SK-N-SH (cell line): Measurements from ENCODE around the gene SP3. TPM values are rescaled to one million over a fixed set of nuclear protein-coding genes. Genes with fewer than 3 reads are reported as not detected.

Source experiments
- CTCF ChIA-PET: fragments of 300-600, 350-600 bp; formaldehyde crosslinking; extraction: SDS; loops from one replicate; lab custom pipeline; 2021; lab: Yijun Ruan, JAX
- POLR2A ChIA-PET: fragments of 350-600 bp; sonication (Branson Sonifier 250); formaldehyde crosslinking; extraction: SDS; loops from one replicate; lab custom pipeline; 2020; ENCODE audit warnings: antibody characterized with exemption, inconsistent platforms; lab: Yijun Ruan, JAX
- DNase-seq: peaks from one replicate; pipeline ENCODE4 v3.0.0; 2012
- H2AFZ ChIP-seq: fragments of 200-600 bp; sonication (generic); 2 replicates; pipeline ENCODE4 v1.8.1; 2016; ENCODE audit warnings: antibody characterized with exemption, mild to moderate bottlenecking, low read depth
- H3F3A ChIP-seq: fragments of 200-600 bp; sonication (generic); replicated peaks from 2 replicates; pipeline ENCODE3; 2016; ENCODE audit warnings: antibody characterized with exemption, mild to moderate bottlenecking; ENCODE audit not compliant: insufficient read depth
- H3K27ac ChIP-seq, 2 experiments: fragments of 200-500 bp in 1 of 2; fragments of 200-600 bp in 1 of 2; sonication (Bioruptor generic) in 1 of 2; sonication (generic), shearing (Covaris generic) in 1 of 2; 2 replicates each; pipeline versions ENCODE4 v1.5.1 to v1.6.1; 2014 to 2016; ENCODE audit warnings: low read depth in 2 of 2, inconsistent platforms in 1 of 2, low read length in 1 of 2, mild to moderate bottlenecking in 1 of 2, mixed read lengths in 1 of 2
- H3K27me3 ChIP-seq: fragments of 200-600 bp; sonication (generic), shearing (Covaris generic); 2 replicates; pipeline ENCODE4 v1.6.1; 2016; ENCODE audit warnings: mixed run types; ENCODE audit not compliant: insufficient read depth
- H3K36me3 ChIP-seq, 2 experiments: fragments of 200-500 bp in 1 of 2; fragments of 200-600 bp in 1 of 2; sonication (Bioruptor generic) in 1 of 2; sonication (generic) in 1 of 2; replicated peaks in 1 of 2; 2 replicates each; pipeline versions ENCODE3 to v1.5.1; 2014 to 2016; ENCODE audit warnings: low read length in 1 of 2, mild to moderate bottlenecking in 1 of 2; ENCODE audit not compliant: insufficient read depth in 2 of 2, control insufficient read depth in 1 of 2
- H3K4me1 ChIP-seq, 2 experiments: fragments of 200-500 bp in 1 of 2; fragments of 200-600 bp in 1 of 2; sonication (Bioruptor generic) in 1 of 2; sonication (generic), shearing (Covaris generic) in 1 of 2; 2 replicates each; pipeline versions ENCODE4 v1.5.1 to v1.6.1; 2014 to 2016; ENCODE audit warnings: low read depth in 1 of 2, low read length in 1 of 2, mixed run types in 1 of 2; ENCODE audit not compliant: insufficient read depth in 2 of 2, control insufficient read depth in 1 of 2
- H3K4me2 ChIP-seq: fragments of 200-600 bp; sonication (generic), shearing (Covaris generic); 2 replicates; pipeline ENCODE4 v1.6.1; 2017; ENCODE audit warnings: mixed run types
- H3K4me3 ChIP-seq, 2 experiments: fragments of 200-500 bp in 1 of 2; fragments of 200-600 bp in 1 of 2; sonication (Bioruptor generic) in 1 of 2; sonication (generic), shearing (Covaris generic) in 1 of 2; 2 replicates each; pipeline versions ENCODE4 v1.5.1 to v1.8.1; 2014 to 2016; ENCODE audit warnings: low read depth in 2 of 2, inconsistent platforms in 1 of 2, low read length in 1 of 2, mild to moderate bottlenecking in 1 of 2, mixed read lengths in 1 of 2, moderate library complexity in 1 of 2
- H3K79me2 ChIP-seq: fragments of 200-600 bp; sonication (generic); 2 replicates; pipeline ENCODE4 v1.8.1; 2017; ENCODE audit warnings: mild to moderate bottlenecking; ENCODE audit not compliant: insufficient read depth
- H3K9ac ChIP-seq: fragments of 200-600 bp; sonication (generic); 2 replicates; pipeline ENCODE4 v1.6.1; 2017; ENCODE audit warnings: mixed run types
- H3K9me2 ChIP-seq: fragments of 200-600 bp; sonication (generic); 2 replicates; pipeline ENCODE4 v1.6.1; 2017; ENCODE audit warnings: mixed run types
- H3K9me3 ChIP-seq: fragments of 200-600 bp; sonication (generic); 2 replicates; pipeline ENCODE4 v1.6.1; 2017; ENCODE audit warnings: mixed run types, mild to moderate bottlenecking, moderate library complexity
- H4K20me1 ChIP-seq: fragments of 200-600 bp; sonication (generic); 2 replicates; pipeline ENCODE4 v1.6.1; 2017; ENCODE audit warnings: mild to moderate bottlenecking, mixed run types; ENCODE audit not compliant: insufficient read depth
- CHD2 ChIP-seq: fragments of 150-350 bp; IDR thresholded peaks from 2 replicates; pipeline ENCODE4 v1.6.1; 2018; ENCODE audit warnings: low read length; ENCODE audit not compliant: partially characterized antibody
- CTCF ChIP-seq: fragments of 200-600 bp; sonication (generic); IDR thresholded peaks from 2 replicates; pipeline ENCODE4 v1.6.1; 2017; ENCODE audit warnings: antibody characterized with exemption, mild to moderate bottlenecking, moderate library complexity
- ELF1 ChIP-seq: IDR thresholded peaks from 2 replicates; pipeline ENCODE4 v1.4.0; 2012
- EP300 ChIP-seq, 2 experiments: IDR thresholded peaks; 2 replicates each; pipeline versions ENCODE4 v1.4.0 to v1.6.1; 2012; ENCODE audit warnings: borderline replicate concordance in 1 of 2, low read depth in 1 of 2, low read length in 1 of 2
- FOXJ3 ChIP-seq: sonication (generic); formaldehyde crosslinking; IDR thresholded peaks from 2 replicates; pipeline ENCODE4 v1.5.1; 2020; ENCODE audit warnings: mild to moderate bottlenecking, missing genetic modification reagents
- FOXM1 ChIP-seq: IDR thresholded peaks from 2 replicates; pipeline ENCODE4 v1.4.0; 2012; ENCODE audit warnings: low read depth, mild to moderate bottlenecking
- GABPA ChIP-seq: IDR thresholded peaks from 2 replicates; pipeline ENCODE4 v1.4.0; 2012; ENCODE audit warnings: low read depth, mild to moderate bottlenecking
- JUND ChIP-seq: IDR thresholded peaks from 2 replicates; pipeline ENCODE4 v1.4.0; 2012
- MAX ChIP-seq: IDR thresholded peaks from 2 replicates; pipeline ENCODE4 v1.4.0; 2012; ENCODE audit warnings: low read depth
- NFIC ChIP-seq: IDR thresholded peaks from 2 replicates; pipeline ENCODE4 v1.4.0; 2012; ENCODE audit warnings: borderline replicate concordance
- NRF1 ChIP-seq: IDR thresholded peaks from 2 replicates; pipeline ENCODE4 v1.6.1; 2012; ENCODE audit warnings: low read depth, mild to moderate bottlenecking, low read length
- POLR2AphosphoS5 ChIP-seq: IDR thresholded peaks from 2 replicates; pipeline ENCODE4 v1.6.1; 2012; ENCODE audit warnings: low read depth, low read length
- RAD21 ChIP-seq: IDR thresholded peaks from 2 replicates; pipeline ENCODE4 v1.6.1; 2012; ENCODE audit warnings: mild to moderate bottlenecking, low read length
- RFX5 ChIP-seq: IDR thresholded peaks from 2 replicates; pipeline ENCODE4 v1.6.1; 2012; ENCODE audit warnings: mild to moderate bottlenecking, improper control_type of control experiment, low read length
- RXRA ChIP-seq: IDR thresholded peaks from 2 replicates; pipeline ENCODE4 v1.4.0; 2012; ENCODE audit warnings: low read depth, mild to moderate bottlenecking, borderline replicate concordance
- TEAD4 ChIP-seq: IDR thresholded peaks from 2 replicates; pipeline ENCODE4 v1.4.0; 2012; ENCODE audit warnings: mild to moderate bottlenecking, borderline replicate concordance; ENCODE audit not compliant: insufficient read depth
- USF1 ChIP-seq: IDR thresholded peaks from 2 replicates; pipeline ENCODE4 v1.4.0; 2012; ENCODE audit warnings: low read depth, borderline replicate concordance
- ZBTB33 ChIP-seq: IDR thresholded peaks from 2 replicates; pipeline ENCODE4 v1.4.0; 2012; ENCODE audit warnings: low read depth, borderline replicate concordance
- WGBS: methylation state at CpG from one replicate; pipeline ENCODE4 v1.1.6; 2017; ENCODE audit warnings: low lambda C conversion rate; 5-methylcytosine and 5-hydroxymethylcytosine counted together
- polyA plus RNA-seq, 3 experiments: library from polyadenylated mRNA; depleted of rRNA; stranded (reverse); fragments of >200 nt; gene quantifications; 2 replicates each; pipeline ENCODE4 v1.2.3, GENCODE V29; 2012

SP3 gene
- polyA plus RNA-seq, 1 of the 3 experiments (the other 2 are of a cell fraction), result 23.1 TPM

DNA sequence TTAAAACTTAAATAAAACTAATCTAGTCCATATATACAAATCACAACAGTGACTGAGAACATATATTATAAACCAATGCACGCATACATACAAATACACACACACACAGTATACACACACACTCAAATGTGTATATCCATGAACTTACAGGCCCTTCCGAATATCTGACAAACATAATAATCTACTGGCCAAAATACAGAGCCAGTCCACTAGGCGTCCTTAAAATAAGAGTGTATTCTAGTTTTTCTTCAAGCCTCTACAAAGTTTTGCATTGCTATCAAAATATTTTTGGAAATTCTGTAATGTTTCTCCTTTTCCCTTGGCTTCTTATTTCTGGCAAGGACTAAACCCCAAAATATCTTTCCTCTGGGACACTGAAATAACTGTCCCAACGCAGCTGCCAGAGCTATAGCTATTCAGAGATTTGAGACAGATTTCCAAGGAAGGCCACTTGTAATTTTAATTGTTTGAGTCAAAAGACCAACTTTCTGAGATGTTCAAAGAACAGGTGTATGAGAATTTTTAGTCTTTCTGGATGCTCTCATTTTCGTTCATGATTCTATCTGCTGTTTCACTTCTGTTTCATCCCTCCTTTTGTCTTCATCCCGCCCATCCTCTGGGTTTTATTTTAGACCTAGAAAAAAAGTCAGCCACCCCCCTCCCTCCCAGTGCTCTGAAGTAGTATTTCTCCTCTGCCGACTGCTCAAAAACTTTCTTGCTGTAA lies 24.1 kb upstream of the SP3 start:
- no peaks in the 10 kb centered on the region for H3K9me3 ChIP-seq
- no peak for DNase-seq
- H3K27me3 ChIP-seq, result no peaks in the 10 kb centered on the region
- H3K9ac ChIP-seq, result no peak overlapping the region
- H3F3A ChIP-seq, result no peaks in the 10 kb centered on the region
- no peaks in the 10 kb centered on the region for H3K79me2 ChIP-seq
- POLR2A ChIA-PET, result no interaction called here
- TF ChIP-seq MAX (no peak), POLR2AphosphoS5 (no peak), ZBTB33 (no peak), EP300 (IDR thresholded peaks at IDR 0.05; ENCODE audit: borderline replicate concordance in 1 of 2, low read depth in 1 of 2, low read length in 1 of 2) (no peak), NFIC (no peak), JUND (no peak), GABPA (no peak), NRF1 (no peak), RFX5 (no peak), ELF1 (no peak), TEAD4 (no peak), RAD21 (no peak), RXRA (no peak), CHD2 (no peak), FOXJ3 (CRISPR knock-in tag) (no peak)
- WGBS, result 72% methylated on average over 7 of the region's 7 CpGs
- H3K27ac ChIP-seq, result no peak overlapping the region
- peaks cover 0 to 20% of the 10 kb centered on the region in 2 experiments; a peak in 2 of 4 replicates for H3K4me1 ChIP-seq
- CTCF ChIA-PET, result no interaction called here
- no peak overlapping the region for H3K4me2 ChIP-seq
- no peaks in the 10 kb centered on the region for H3K9me2 ChIP-seq
- no peaks in the 10 kb centered on the region for H4K20me1 ChIP-seq
- no peaks in the 10 kb centered on the region for H3K36me3 ChIP-seq
- H3K4me3 ChIP-seq, result no peak overlapping the region
- no peak overlapping the region for H2AFZ ChIP-seq

DNA sequence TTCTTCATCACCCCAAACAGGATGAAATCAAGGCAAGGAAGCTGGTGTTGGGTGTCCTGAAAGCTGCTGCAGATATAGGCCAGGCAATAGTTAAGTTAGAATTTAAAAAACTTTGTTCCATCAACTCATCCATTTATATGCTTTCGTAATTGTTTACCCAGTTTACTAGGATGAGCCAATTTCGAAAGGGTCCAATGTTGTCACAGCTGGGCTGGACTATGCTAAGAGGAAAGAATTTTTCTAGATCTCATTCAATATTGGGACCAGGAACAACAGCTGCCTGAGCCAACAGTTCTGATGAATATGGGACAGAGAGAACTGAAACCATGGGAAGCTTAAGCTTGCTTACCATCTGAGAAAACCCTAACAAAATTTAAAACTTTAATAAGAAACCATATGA lies 21.6 kb upstream of the SP3 start:
- CTCF ChIA-PET, result interaction anchor here (0.6 to 2.6 kb wide), 3 partner anchors 13 to 38 kb away, joined by 3 to 6 read pairs (median 3); no protein-coding TSS in a partner anchor
- no peaks in the 10 kb centered on the region for H3K36me3 ChIP-seq
- H4K20me1 ChIP-seq, result no peaks in the 10 kb centered on the region
- no peak overlapping the region for H2AFZ ChIP-seq
- no peak overlapping the region for H3K27ac ChIP-seq
- POLR2A ChIA-PET, result no interaction called here
- peaks cover 0 to 27% of the 10 kb centered on the region in 2 experiments; a peak in 2 of 4 replicates for H3K4me1 ChIP-seq
- no peak overlapping the region for H3K4me3 ChIP-seq
- no peaks in the 10 kb centered on the region for H3K79me2 ChIP-seq
- H3K9ac ChIP-seq, result no peak overlapping the region
- TF ChIP-seq MAX (no peak), CTCF (no peak), USF1 (no peak), RFX5 (no peak), FOXM1 (no peak)
- H3K9me3 ChIP-seq, result no peaks in the 10 kb centered on the region
- DNase-seq, result no peak
- no peaks in the 10 kb centered on the region for H3K27me3 ChIP-seq
- H3K4me2 ChIP-seq, result no peak overlapping the region
- 79% methylated on average over 2 of the region's 2 CpGs for WGBS
- no peaks in the 10 kb centered on the region for H3K9me2 ChIP-seq
- no peaks in the 10 kb centered on the region for H3F3A ChIP-seq
